ENCODE results near the gene HELLS. TPM values are rescaled to one million over a fixed set of nuclear protein-coding genes. Genes with fewer than 3 reads are reported as not detected.

Gene HELLS
- total RNA-seq, 2 donors from 2014 or later: 3.5 to 4.9 TPM

- TF ChIP-seq, protein P1, sequence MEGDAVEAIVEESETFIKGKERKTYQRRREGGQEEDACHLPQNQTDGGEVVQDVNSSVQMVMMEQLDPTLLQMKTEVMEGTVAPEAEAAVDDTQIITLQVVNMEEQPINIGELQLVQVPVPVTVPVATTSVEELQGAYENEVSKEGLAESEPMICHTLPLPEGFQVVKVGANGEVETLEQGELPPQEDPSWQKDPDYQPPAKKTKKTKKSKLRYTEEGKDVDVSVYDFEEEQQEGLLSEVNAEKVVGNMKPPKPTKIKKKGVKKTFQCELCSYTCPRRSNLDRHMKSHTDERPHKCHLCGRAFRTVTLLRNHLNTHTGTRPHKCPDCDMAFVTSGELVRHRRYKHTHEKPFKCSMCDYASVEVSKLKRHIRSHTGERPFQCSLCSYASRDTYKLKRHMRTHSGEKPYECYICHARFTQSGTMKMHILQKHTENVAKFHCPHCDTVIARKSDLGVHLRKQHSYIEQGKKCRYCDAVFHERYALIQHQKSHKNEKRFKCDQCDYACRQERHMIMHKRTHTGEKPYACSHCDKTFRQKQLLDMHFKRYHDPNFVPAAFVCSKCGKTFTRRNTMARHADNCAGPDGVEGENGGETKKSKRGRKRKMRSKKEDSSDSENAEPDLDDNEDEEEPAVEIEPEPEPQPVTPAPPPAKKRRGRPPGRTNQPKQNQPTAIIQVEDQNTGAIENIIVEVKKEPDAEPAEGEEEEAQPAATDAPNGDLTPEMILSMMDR (IDR thresholded peaks at IDR 0.05): no peak
- peaks cover 3% of the 10 kb centered on the region for H3K9me3 ChIP-seq
- no peak overlapping the region for H3K27ac ChIP-seq
- no peaks in the 10 kb centered on the region for H3K36me3 ChIP-seq
- ATAC-seq (ENCODE audit: insufficient number of reproducible peaks, low FRiP score, low read depth) (no peak), DNase-seq (ENCODE audit: low spot score) (no peak)
- no peaks in the 10 kb centered on the region for H3K27me3 ChIP-seq (replicated peaks; ENCODE audit: insufficient read depth)
- H3K4me3 ChIP-seq: no peak overlapping the region
- no peaks in the 10 kb centered on the region for H3K4me1 ChIP-seq (ENCODE audit: control insufficient read depth in 1 of 2, low read depth in 2 of 2)
Measured at GRCh38 chr10:94639902-94640301, 94.3 kb downstream of the HELLS start.

GRCh38 chr10:94640562-94640961 lies 95.0 kb downstream of the HELLS start:
- Histone ChIP-seq H3K27me3 (replicated peaks; ENCODE audit: insufficient read depth) (no peaks in the 10 kb centered on the region), H3K36me3 (no peaks in the 10 kb centered on the region), H3K4me3 (no peak overlapping the region), H3K9me3 (peaks cover 3% of the 10 kb centered on the region), H3K27ac (no peak overlapping the region), H3K4me1 (ENCODE audit: control insufficient read depth in 1 of 2, low read depth in 2 of 2) (no peaks in the 10 kb centered on the region)
- DNase-seq (ENCODE audit: low spot score) (no peak), ATAC-seq (ENCODE audit: insufficient number of reproducible peaks, low FRiP score, low read depth) (no peak)
- TF ChIP-seq, protein P1 (IDR thresholded peaks at IDR 0.05): no peak

- H3K27ac ChIP-seq: no peak overlapping the region
- no peak for ATAC-seq (ENCODE audit: insufficient number of reproducible peaks, low FRiP score, low read depth)
- H3K27me3 ChIP-seq (replicated peaks; ENCODE audit: insufficient read depth): no peaks in the 10 kb centered on the region
- TF ChIP-seq, protein P1 (IDR thresholded peaks at IDR 0.05): no peak
- no peak for DNase-seq (ENCODE audit: low spot score)
- H3K9me3 ChIP-seq: peaks cover 3% of the 10 kb centered on the region
- no peak overlapping the region for H3K4me3 ChIP-seq
- H3K36me3 ChIP-seq: no peaks in the 10 kb centered on the region
- no peaks in the 10 kb centered on the region for H3K4me1 ChIP-seq (ENCODE audit: control insufficient read depth in 1 of 2, low read depth in 2 of 2)
Measured at GRCh38 chr10:94641480-94641879, 95.9 kb downstream of the HELLS start.

GRCh38 chr10:94644352-94644751 lies 98.8 kb downstream of the HELLS start:
- Histone ChIP-seq H3K4me3 (no peak overlapping the region), H3K27ac (no peak overlapping the region), H3K36me3 (no peaks in the 10 kb centered on the region), H3K4me1 (ENCODE audit: control insufficient read depth in 1 of 2, low read depth in 2 of 2) (no peaks in the 10 kb centered on the region), H3K9me3 (no peaks in the 10 kb centered on the region), H3K27me3 (replicated peaks; ENCODE audit: insufficient read depth) (no peaks in the 10 kb centered on the region)
- DNase-seq (ENCODE audit: low spot score) (no peak), ATAC-seq (ENCODE audit: insufficient number of reproducible peaks, low FRiP score, low read depth) (no peak)
- TF ChIP-seq, protein P1 (IDR thresholded peaks at IDR 0.05): no peak

- ATAC-seq (ENCODE audit: insufficient number of reproducible peaks, low FRiP score, low read depth): no peak
- no peak for DNase-seq (ENCODE audit: low spot score)
- H3K9me3 ChIP-seq: no peaks in the 10 kb centered on the region
- H3K4me1 ChIP-seq (ENCODE audit: control insufficient read depth in 1 of 2, low read depth in 2 of 2): no peaks in the 10 kb centered on the region
- no peak overlapping the region for H3K27ac ChIP-seq
- TF ChIP-seq, protein P1 (IDR thresholded peaks at IDR 0.05): no peak
- H3K27me3 ChIP-seq (replicated peaks; ENCODE audit: insufficient read depth): no peaks in the 10 kb centered on the region
- H3K36me3 ChIP-seq: no peaks in the 10 kb centered on the region
- no peak overlapping the region for H3K4me3 ChIP-seq
Measured at GRCh38 chr10:94645285-94645684, 99.7 kb downstream of the HELLS start.

Other genes starting within 250 kb of the HELLS start
- gene NOC3L, start 182.8 kb upstream of the HELLS start, total RNA-seq: 10 to 100 TPM; 11.1 to 22.5 TPM
- 10 to 100 TPM; 20.7 to 26.7 TPM for gene TBC1D12, start 143.2 kb upstream of the HELLS start, total RNA-seq
- not detected for gene CYP2C18, start 137.9 kb downstream of the HELLS start, total RNA-seq
- gene CYP2C19, start 216.9 kb downstream of the HELLS start, total RNA-seq: not detected